GM18867 (cell line): ENCODE measurements around the gene SCMH1.
A peak's percentile ranks its signal among the peaks of the same experiment; 100 is the strongest.

Experiments
- ATAC-seq: cut with Tn5 transposase; IDR thresholded peaks from one replicate; pipeline ENCODE4 v1.9.1; 2021; ENCODE audit warnings: mild to moderate bottlenecking, moderate library complexity; ENCODE audit not compliant: unreplicated experiment

Gene SCMH1

DNA sequence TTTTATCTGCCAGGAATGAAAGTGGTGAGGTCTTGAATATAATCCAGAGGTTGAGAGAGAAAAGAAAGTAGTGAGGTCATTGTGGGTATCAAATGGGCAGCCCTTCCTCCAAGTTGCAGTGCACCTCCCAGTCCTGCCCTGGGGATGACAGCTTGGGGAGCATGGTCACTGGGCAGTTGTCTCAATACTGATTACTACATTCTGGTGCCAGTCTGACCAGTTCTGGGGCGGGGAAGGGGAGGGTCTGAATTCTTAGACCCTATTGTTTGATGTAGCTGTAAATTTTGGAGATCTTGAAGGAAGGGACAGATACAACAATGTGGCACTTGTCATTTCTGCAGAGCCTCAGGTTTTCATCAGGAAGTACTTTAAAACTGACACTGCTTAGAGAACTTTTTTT lies 231.8 kb downstream of the SCMH1 start:
- no peak for ATAC-seq

DNA sequence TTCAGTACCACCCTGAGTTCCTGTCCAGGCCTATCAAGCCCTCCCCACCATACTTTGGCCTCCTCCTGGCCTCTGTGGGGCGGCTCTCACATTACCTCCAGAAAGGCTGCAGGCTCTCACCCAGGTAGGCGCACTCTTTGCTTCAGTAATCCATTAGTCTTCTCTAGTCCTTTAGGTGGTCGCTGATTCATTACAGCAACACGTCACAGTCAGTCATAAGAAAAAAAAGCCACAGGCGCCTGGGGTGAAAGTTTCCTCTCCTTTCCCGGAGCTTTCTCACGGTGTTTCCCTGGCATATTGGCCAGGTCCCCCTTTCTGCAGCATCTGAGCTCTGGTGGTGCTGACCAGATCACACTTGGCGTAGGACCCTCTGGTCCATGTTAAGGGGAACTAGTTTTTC lies 232.6 kb downstream of the SCMH1 start:
- ATAC-seq: no peak

DNA sequence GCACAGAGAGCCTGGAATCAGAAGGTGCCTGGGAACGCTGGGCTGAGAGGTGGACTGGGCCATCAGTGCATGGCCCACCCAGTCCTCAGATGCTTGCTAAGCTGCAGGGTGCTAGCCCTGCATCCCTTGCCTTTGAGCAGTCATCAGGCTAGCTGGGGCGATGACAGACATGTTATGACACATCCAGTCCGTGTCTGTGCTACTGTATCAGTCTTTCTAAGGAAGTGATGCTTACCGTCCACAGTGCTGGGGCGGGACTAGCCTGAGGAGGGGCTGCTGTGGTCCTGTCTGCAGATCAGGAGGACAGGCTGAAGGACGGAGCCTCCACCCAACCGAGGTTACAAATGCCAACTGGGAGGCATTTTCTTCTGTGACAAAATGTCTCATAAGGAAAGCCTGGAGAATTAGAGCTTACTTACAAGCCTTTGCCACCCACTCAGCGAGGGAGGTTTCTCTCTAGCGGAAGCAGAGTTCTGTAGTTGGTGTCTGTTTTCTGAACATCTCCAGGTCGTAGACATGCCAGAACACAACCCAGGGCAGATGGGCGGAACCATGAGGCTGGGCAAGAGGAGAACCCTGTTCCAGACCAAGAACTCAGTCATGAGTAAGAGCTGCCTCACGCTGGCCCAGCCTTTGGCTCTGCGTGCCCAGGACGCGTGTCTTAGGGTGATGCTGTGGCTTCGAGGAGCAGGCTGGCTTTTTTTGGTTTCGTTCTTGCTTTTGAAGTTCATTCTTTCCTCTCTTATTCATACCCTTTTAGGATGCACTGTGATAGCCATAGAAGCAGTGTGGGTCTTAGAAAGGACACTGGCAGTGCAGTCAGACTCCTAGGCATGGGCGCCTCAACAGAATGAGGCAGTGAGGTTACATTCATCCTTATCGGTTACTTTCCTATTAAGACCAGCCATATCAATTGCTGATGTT lies 234.9 kb downstream of the SCMH1 start:
- no peak for ATAC-seq

DNA sequence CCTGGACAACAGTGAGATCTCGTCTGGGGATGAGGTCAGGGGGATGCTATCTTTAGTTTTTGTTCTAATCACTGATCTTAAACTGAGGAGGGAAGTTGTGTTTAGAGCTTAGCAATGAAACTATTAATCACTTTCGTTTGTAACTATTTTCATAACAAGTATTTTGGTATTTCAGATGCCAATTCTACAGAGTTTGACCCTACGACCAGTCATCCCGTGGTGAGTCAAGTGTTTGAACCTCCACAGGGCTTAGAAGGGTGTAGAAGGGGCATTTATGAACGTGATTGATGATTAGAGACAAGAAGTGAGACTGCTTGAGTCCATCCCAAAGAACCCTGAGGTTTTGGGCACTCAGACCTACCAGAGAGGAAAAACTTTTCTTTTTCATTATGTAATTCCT lies 236.2 kb downstream of the SCMH1 start:
- ATAC-seq: no peak

DNA sequence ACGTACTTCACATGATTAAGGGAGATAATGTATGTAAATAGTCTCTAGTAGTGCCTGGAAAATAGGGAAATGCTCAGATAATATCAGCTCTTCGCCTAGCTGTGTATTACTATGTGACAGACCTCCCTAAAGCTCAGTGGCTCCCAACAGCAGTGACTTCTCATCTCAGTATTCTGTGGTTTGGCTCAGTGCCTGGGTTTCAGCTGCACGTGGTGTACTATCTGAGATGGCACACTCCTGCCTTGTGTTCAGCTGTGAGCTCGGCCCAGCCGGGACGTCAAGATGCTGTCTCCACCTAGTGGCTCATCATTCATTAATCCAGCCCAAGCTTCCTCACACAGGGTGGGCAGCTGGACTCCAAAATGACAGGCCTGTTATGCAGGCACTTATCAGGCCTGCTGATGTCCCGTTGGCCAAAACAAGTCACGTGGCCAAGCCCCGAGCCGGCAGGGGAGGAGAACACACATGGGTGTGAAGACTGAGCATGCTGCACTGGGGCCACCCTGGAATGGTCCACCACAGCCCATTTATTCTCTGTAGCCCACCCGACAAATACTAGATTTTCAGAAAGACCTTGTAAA lies 238.4 kb downstream of the SCMH1 start:
- peak; percentile 96 for ATAC-seq

DNA sequence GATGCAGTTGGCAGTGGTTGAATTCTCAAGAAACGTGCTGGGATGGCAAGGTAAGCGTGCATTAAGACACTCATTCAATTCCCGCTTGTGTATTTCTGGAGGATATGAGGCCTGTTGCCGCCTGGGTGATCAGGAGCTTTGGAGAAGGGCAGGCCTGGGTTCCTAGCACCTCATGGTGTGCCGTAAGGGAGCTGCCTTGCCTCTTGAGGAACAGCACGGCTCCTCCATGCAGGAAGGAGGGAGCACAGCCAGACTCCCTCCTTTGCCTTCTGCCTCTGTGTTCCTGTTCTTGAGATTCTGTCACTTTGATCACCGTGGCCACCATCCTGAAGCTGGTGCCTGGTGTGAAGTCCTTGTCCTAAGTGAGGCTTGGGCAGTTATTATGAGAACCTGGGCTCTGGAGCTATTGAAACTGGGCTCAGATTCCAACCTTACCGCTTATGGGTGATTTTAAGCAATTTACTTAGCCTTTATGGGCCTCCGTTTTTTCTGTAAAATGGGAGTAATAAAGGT lies 238.9 kb downstream of the SCMH1 start:
- no peak for ATAC-seq

DNA sequence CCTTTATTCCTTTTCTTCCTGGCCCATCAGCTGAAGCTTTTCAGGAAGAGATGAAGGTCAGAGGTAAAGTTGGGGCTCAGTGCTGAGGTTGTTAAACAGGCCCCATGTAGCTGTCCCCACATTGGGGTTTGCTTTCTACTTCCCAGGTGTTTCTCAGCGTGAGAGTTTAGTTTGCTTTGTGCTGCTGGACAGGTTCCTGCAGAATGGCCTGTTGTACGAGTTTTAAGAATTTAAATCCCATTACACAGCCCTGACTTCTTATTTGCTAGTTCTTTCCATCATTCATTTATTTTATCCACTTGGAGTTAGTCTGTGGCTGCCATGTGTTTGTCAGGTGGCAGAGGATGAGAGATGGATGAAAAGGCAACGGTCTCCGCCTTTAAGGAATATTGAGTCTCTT lies 243.4 kb downstream of the SCMH1 start:
- ATAC-seq: no peak

DNA sequence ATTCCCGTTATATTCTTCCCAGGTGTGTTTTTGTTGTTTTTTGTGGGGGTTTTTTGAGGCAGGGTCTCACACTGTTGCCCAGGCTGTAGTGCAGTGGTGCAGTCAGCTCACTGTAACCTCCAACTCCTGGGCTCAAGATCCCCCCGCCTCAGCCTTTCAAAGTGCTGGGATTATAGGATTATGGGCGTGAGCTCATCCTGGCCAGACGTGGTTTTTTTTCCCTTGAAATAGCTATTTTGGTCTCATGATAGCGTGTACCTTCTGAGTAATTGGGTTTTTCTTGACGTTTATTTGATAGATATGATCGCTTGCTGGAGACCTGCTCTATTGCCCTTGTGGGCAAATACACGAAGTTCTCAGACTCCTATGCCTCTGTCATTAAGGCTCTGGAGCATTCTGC lies 245.0 kb downstream of the SCMH1 start:
- no peak for ATAC-seq

DNA sequence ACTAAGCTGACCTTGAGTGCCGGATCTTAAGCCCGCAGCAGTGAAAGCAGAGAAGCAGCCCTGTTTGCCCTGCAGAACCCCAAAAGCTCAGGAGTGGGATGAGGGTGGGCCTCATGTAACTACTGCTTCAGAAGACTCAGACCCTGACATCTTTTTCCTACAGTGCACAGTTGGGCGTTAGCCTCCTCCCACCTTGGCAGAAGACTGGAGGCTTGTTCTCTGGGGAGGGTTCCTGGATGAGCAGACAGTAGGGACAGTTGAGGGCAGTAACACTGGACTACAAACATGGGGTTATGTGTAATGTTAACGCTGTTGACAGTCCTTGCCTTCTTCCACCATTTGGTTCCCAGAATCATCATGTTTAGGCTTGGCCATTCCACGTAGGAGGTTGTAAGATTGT lies 253.0 kb downstream of the SCMH1 start:
- no peak for ATAC-seq

DNA sequence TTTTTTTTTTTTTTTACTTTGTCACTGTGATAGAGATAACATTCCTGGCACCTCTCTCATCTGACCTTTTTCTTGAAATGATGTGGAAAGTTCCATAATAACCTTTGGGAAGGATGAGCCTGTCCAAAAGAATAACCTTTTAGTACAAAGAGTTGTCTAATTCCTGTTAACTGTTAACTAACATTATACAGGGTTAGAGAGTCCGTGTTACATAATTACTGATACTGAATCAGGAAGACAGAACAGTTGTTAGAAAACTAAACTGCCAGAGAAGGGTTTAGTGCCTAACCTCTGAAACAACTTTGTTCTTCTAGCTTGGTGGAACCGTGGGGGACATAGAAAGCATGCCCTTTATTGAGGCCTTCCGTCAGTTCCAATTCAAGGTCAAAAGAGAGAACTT lies 253.8 kb downstream of the SCMH1 start:
- ATAC-seq: no peak

DNA sequence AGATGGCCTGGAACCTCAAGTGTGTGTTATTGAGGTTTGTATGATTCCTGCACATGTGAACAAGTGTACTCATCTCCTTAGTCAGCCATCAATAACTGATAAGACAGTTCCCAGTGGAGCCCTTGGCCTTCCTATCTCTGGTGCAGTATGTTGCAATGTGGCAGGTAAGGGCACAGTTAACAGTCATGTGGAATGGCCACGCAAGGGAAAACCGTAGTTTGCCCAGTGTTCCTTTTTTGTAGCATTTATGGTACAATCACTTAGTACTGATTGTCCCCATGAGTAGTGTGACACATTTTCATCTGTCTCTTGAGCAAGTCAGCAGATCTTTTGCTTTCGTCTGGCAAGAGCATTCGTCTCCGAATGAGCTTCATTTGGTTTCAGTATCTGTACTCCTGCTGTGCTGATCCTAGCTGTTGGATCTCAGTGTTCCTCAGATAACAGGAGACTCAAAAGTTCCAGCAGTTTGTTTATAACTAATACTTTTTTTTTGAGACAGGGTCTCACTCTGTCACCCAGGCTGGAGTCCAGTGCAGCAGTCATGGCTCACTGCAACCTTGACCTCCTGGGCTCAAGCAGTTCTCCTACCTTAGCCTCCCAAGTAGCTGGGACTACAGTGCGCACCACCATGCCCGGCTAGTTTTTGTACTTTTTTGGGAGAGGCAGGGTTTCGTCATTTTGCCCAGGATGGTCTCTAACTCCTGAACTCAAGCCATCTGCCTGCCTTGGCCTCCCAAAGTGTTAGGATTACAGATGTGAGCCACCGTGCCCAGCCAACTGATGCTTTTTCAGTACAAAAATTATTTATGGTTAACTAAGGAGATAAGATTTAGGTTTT lies 254.4 kb downstream of the SCMH1 start:
- ATAC-seq: no peak

DNA sequence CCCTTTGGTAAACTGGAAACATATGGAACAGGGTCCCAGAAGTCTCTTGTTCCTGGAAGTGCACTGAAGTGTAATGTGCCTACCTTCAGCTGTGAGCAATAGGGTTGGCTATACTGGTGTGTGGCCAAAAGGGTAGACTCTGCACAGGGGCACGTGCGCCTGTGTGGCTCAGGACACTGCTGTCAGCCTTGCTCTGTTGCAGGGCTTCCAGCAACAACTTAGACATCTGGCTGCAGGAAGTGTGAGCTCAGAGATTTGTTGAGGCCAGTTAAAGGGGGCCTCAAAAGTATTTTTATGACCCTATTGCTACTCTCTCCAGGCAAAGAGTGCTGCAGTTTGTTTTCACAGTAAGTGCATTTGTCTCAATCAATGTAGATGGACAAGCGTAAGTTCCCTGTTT lies 255.2 kb downstream of the SCMH1 start:
- ATAC-seq: no peak

DNA sequence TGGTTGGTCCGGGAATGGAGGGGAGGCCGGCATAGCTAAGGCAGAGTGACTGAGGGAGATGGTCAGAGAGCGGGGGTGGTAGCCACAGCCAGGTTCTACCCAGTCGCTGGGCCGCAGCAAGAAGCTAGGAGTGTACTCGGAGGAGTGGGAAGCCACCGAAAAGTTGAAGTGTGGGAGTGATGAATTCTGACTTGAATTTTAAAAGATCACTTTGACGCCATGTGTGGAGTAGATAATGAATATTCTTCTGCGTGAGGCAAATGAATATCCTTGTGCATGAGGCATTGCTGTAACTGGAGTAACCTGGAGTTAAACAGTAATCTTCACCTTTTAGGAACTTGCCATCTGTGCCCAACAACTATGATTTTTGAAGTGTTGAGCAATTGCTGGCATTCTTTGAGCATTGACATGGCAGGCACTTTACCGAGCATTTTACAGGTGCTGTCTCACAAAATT lies 255.8 kb downstream of the SCMH1 start:
- no peak for ATAC-seq

DNA sequence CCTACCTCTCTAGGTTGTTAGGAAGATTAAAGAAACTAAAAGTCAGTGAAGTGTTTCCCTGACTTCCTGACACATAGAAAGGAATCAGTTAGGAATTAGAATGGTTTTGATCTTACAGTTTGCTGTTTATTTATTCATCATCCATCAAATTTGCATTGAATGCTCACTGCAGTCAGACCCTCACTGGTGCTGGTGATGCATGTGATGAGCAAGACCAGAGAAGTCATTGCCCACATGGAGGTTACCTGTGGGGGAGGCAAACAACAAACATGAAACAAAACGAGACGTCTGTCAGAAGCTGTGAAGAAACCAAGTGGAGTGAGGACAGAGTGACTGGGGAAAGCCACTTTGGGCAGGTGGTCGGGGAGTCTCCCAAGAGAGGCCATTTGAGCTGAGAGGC lies 256.2 kb downstream of the SCMH1 start:
- ATAC-seq: no peak

DNA sequence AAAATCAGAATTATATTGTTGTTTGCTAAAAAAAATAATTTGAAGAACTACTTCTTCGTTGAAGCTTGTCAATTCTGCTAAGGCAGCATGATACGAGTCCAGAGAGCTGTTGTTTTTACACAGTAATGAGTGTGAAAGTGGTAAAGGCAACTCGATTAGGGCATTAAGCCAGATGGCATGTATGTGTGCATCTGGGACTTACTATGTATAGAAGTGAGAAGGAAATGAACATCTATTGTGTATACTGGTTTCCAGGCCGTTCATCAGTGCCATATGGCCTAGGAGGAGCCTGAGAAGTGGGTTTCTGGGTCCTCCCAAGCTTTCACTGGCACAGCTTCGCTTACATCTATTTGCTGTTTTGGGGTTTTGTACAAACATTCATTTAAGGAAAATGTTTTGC lies 256.9 kb downstream of the SCMH1 start:
- no peak for ATAC-seq

DNA sequence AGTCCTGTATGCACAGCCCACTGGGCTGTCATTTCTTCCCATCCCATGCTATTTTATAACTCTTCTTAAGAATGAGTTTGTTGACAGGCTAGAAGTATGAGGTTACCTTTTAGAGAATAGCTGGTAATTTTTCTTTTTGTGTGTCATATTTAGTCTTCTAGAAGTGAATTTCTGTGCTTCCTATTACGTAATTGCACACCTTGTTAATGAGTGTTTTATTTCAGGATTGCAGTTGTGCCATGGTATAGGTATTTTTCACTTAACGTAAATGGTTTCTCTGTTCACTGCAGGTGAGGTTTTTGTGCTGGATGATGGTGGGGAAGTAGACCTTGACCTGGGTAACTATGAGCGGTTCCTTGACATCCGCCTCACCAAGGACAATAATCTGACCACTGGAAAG lies 257.6 kb downstream of the SCMH1 start:
- no peak for ATAC-seq

DNA sequence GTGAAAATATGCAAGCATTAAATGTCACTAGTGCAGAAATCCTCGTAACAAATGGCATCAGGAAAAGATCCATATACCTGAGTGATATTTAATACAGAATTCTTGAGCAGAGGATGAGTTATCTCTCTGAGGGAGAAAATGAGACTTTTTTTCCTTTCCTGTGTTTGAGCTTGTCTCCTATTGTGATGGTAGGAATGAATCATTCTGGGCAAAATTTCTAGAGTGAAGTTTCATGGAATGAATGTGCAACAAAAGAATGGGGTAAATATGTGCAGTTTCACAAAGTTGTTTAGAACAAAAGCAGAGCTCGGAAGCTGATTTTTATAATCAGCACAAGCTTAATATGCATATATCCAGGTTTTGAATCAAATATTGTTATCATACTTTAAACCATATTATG lies 258.0 kb downstream of the SCMH1 start:
- no peak for ATAC-seq

DNA sequence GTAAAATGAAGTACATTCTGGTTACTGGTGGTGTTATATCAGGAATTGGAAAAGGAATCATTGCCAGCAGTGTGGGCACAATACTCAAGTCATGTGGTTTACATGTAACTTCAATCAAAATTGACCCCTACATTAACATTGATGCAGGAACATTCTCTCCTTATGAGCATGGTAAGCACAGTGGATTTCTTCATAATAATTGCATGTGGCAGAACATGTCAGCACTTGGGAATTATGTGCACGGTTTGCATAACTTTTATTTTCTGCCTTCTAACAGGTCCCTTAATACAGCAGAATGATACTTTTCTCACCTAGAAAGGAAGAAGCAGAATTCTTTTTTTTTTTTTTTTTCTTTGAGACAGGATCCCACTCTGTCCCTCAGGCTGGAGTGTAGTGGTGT lies 258.8 kb downstream of the SCMH1 start:
- no peak for ATAC-seq

DNA sequence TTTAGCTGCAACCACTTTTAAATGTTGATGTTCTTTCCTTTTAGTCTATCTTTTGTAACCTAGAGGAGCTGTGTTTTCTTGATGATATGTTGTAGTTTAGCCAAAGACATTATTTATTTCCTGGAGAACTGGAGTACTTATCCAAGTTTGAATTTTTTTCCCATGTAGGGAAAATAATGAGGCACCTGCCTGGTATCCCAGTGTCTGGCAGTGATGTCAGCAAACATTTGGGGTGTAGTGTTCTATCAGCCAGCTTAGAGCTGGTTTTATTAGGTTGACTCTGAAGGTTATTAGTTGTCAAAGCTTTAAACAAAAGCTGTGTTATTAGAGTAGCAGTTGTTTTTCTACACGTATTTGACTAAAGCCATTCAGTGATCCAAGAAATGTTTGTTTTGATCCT lies 259.4 kb downstream of the SCMH1 start:
- no peak for ATAC-seq

DNA sequence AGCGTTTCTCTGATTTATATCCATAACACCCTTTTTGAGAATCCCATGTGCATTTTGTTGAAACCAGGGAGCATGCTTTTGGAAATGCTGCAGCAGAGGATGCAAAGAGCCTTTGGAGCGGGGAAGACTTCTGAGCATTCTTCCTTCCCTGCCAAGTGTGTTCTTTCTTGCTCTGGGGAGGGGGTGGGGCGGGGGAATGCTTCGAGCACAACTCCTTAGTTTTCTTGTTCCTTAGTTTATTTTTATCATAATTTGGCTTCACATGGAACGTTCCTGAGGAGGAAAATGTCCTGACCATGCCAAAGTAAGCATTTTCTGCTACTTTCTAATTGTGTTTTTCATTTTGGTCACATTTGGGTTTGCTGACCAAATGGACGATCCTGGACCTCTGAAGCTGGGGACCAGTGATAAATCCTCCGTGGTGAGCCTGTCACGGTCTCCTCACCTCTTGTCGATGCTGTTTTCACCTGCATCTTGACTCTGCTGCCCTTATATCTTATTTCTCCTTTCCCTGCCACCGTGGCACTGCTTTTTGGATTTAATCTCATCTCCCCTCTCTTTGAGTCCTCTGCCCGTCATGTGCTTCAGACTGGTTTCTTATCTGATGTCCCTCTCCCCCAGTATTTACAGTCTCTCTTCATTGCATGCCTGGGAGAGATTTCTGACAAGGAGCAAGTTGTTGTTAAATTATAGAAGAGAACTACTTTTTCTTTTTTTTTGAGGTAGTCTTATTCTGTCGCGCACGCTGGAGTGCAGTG lies 260.2 kb downstream of the SCMH1 start:
- ATAC-seq: no peak
